Stimulated activated CD4-positive, alpha-beta T cell treated with anti-CD3 and anti-CD28 coated beads, Interleukin-15, amount 100 ng/mL, for 24 hours (primary cell): ENCODE data around the gene TBL1X.

Experiments
- DNase-seq: peaks from one replicate; pipeline ENCODE4 v3.0.0-alpha.2; 2020

TBL1X gene

DNA sequence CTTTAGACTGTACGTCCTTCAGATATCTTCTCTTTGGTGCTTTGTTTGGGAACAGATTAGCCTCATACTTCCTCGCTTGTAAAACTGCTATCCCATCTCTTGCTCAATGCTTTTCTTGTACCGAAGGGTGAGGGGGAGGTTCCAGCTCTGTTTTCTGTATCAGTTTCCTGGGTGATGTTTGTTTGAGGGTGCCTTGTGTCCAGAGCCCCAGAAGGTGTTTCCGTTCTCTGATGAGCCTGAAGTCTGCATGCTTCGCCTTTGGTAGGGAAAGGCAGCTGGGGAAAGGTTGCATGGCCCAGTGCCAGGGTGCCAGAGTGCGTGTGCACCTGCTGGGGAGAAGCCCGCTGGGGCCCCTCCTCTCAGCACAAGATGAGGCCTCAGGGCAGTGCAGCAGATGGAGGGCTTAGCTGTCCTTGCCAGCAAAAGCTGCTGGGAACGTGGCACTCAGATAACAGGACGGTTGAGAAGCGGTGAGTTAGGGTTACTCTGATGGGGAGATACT is 73.7 kb downstream of the TBL1X start:
- no peak for DNase-seq

- no peak for DNase-seq
Measured at GRCh38 chrX:9539605-9540387, 74.9 kb downstream of the TBL1X start.

DNA sequence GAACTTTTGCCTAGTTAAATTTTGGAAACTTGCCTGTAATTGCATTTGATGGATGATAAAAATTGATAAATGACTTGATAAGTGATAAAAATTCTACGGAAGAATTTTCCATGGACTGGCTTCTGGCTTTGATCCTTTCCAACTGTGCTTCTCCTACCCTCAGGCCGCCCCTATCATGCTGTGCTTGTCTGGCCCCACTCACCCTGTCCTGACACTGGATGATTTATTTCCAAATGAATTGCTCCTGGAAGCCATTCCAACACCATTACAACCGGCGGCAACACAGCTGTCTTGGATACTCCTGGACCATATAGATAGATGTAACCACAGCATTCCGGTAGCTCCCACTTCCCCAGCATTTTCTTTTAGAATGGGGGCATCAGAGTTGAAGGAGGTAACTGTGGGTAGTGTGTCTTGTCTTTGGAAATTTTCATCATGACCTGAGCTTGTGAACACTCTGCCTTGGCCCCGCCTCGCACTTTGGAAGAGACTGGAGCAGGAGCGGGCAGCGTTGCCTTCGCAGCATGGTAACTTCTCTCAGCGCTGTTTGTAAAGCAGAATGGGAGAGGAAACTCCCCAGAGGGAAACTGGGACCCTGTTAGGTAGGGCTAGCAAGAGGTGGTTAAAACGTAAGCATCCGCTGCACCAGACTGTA is 77.4 kb downstream of the TBL1X start:
- DNase-seq, result no peak

GRCh38 chrX:9542761-9543111 is 77.9 kb downstream of the TBL1X start:
- no peak for DNase-seq

- DNase-seq, result no peak
Measured at GRCh38 chrX:9555354-9555753, 90.5 kb downstream of the TBL1X start.

GRCh38 chrX:9557091-9557490 is 92.2 kb downstream of the TBL1X start:
- no peak for DNase-seq

DNA sequence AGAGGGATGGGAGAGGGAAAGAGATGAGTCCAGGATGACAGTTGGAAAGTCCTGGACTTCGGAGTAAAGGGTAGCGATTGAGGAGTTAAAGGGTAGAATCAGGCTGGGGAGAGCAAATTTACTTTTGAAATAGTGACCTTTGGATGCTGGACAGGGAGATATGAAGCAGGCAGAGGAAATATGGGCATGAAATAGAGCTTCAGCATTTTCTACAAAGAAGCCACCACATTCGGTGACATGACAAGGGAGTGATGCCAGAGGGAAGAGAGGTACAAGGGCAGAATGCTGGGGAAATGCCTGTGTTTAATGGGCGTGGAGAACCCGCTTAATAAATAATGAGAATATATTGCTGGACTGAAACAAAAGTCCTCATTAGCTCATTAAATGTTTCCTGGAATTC is 92.7 kb downstream of the TBL1X start:
- no peak for DNase-seq

DNA sequence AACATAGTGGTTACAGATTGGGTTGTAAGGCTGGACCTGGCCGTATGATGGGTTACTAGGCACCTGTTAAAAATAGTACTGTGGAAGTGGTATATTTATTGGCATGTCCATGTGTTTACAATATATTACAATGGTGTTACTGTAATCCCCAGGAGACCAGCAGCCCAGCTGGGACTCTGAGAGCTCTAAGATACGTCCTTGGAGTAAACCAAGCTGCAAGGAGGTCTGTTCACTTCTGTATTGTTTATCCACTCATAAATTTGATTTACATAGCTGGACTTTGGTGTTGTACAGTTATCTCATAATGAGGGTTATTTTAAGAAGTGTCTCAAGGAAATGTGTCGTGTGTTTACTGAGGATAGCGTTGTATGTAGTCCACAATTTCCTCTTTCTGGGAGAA is 93.8 kb downstream of the TBL1X start:
- DNase-seq, result no peak

DNA sequence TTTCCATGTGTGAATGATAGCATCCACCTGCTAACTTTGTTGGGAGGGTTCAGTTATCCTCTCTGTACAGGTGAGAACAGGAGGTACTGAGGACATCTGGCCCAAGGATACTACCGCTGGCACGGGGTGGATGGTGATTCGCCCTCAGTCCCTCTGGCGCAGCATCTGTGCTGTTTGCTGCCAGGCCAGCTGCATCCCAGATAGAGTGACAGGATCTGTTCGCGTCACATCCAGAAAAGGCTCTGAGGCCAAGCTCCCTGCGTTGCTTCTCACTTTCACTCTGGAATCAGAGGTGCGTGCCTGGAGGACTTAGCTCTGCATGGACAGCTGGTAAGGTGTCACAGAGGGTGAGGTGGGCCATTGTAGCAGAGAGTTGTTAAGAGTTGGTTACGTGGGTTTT is 95.4 kb downstream of the TBL1X start:
- no peak for DNase-seq

DNA sequence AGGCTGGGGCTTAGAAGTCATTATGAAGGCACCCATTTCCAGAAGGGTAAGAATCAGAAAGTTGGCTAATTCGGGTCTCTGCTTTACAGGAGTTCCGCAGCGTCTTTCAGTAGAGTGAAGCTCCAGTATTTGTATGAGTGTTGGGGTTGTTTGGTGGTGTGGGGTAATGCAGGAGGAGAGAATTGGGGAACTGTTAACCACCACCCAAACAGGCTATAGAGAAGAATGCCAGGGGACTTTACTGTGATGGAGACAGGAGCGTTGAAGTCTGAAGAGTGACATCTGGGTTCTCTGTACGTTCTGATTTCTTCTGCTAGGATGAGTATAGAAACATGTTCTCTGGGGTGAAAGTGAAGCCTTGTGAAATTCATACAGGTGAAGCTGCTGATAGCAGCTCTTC is 96.3 kb downstream of the TBL1X start:
- DNase-seq, result no peak

- no peak for DNase-seq
Measured at GRCh38 chrX:9562851-9563250, 98.0 kb downstream of the TBL1X start.

DNA sequence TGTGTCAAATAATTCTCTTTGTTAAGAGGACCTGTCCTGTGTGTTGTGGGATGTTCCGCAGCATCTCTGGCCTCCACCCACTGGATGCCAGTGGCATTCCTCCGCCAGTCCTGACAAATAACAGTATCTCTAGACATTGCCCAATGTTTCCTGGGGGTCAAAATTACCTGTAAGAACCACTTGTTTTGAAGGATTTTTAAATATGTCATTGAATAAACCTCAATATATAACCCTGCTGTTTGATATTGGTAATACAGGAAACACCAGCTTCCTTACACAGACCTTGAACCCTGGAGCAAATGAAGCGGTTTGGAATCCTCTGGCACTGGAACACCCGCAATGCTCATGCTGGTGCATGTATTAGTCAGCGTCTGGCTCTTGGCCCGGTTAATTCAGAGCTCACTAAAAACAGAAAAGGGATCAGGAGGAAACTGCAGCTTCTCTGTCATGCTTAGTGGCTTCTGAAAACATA is 101.3 kb downstream of the TBL1X start:
- peak; percentile 34 for DNase-seq

- no peak for DNase-seq
Measured at GRCh38 chrX:9569876-9570301, 105.0 kb downstream of the TBL1X start.

DNA sequence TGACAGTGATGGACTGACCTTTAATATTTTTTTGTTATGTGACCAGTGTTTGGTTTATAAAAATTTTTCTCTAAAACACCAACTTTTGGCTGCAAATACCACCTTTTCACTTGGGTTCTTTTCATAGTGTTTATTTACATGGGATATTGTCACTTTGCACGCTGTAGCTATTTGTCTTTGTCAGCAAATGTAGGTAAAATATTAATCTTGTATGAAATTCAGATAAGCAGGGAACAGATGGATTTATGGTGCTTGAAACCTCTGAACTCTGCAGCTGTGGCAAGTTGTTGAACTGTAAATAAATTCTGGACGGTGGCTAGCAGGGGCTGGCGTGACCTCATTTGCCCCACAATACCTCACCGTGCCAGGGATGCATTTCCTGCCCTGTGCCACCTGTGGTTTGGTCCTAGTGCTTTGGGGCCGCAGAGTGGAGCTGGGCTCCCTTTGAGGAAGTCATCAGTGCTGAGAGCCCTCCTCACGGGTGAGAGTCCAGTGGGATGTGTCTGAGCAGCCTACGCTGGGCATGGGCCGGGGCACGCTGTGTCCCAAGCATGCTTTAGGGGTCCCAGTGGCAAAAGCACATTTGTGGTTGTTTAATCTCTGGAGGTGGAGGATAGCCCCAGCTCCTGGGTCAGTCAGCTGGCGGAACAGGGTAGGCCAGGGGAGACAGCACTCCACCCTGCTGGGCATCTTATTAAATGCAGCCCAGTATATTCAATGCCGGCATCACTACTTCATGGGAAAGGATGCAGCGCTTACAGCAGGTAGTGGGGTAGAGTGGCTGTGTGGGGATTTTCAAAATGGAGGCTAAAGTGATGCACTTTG is 108.6 kb downstream of the TBL1X start:
- DNase-seq, result no peak

- no peak for DNase-seq
Measured at GRCh38 chrX:9576059-9576458, 111.2 kb downstream of the TBL1X start.

DNA sequence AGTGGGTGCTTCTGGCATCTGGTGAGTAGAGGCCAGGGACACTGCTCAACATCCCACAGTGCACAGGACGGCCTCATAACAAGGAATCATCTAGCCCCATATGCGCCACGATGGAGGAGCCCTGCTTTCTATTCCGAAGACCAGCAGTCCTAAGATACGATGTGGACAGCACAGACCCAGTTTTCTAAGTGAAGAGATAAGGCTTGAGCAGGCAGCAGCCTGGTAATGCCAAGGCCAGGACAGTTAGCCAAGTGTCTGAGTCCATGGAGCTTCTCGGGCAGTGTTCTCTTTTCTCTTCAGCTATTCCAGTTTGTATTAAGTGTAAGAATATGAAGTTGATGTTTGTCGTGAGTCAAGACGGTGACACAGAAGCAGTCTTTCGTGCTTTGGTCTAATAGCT is 112.7 kb downstream of the TBL1X start:
- DNase-seq, result no peak

- DNase-seq, result no peak
Measured at GRCh38 chrX:9578083-9578779, 113.4 kb downstream of the TBL1X start.

GRCh38 chrX:9581771-9582385 is 117.0 kb downstream of the TBL1X start:
- no peak for DNase-seq

GRCh38 chrX:9582956-9583355 is 118.1 kb downstream of the TBL1X start:
- no peak for DNase-seq

DNA sequence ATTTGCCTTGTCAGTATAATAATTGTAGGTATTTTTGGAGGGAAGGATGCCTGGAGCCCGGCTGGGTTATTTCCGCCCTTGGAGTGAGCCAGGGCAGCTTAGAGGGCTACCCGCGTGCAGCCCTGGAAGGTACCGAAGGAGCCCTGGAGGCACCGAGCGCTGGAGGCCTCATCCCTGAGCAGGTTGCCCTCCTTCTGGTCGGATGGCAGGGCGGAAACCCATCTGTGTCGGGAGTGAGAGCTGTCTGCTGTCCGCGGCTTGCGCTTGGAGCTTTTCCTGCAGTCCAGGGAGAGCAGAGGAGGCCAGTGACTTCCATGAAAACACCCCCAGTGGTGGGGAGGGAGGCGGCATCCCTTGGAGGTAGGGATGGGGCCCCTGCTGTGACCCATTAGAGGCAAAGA is 122.1 kb downstream of the TBL1X start:
- no peak for DNase-seq

GRCh38 chrX:9587642-9588041 is 122.8 kb downstream of the TBL1X start:
- DNase-seq, result no peak

DNA sequence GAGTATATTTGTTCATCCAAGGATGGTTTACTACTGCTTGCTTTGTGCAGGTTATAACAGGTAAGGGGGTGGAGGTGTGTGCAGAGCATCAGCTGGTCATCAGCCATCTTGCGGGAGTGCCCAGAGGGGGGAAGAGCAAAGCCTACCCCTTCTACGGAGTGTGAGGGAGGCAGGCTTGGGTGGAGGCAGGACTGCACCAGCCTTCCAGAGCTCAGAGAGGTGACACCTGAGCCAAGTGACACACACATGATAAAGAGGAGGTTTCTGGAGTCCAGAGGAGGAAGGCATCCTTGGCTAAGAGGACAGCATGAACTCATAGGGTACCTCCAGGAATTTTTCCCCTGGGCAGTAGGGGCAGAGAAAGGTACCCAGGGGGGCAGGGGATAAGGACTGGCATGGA is 126.6 kb downstream of the TBL1X start:
- no peak for DNase-seq
